ENCODE measurements around the gene TMEM273. TPM values are rescaled to one million over a fixed set of nuclear protein-coding genes. Genes with fewer than 3 reads are reported as not detected.

The TMEM273 gene
- 10 to 100 TPM; 24.4 to 25.6 TPM for total RNA-seq

- Mint-ChIP-seq H3K27me3 (ENCODE audit: low read depth) (peaks cover 17% of the 10 kb centered on the region), H3K36me3 (ENCODE audit: low read depth) (peaks cover 16% of the 10 kb centered on the region), H3K4me1 (ENCODE audit: low read depth) (peaks cover 70% of the 10 kb centered on the region), H3K27ac (peak within 1 kb of the TSS; percentile 69), H3K9me3 (ENCODE audit: insufficient read depth) (no peaks in the 10 kb centered on the region), H3K4me3 (peak within 1 kb of the TSS; percentile 78)
- ChIA-PET CTCF (interaction anchor here (1.3 to 1.6 kb wide), 2 partner anchors 42 to 531 kb away, joined by 4 read pairs; no protein-coding TSS in a partner anchor), POLR2A (no interaction called here)
- peak; percentile 77 for ATAC-seq
- peak; percentile 66 for DNase-seq
These were observed at the start of gene TMEM273 for GRCh38 chr10:49187950-49188761. Gene TMEM273 (minus strand): TSS chr10:49188391. CDS start chr10:49188336, 55 bp downstream.

GRCh38 chr10:49237985-49238384 lies 49.8 kb upstream of the TMEM273 start:
- H3K4me3 Mint-ChIP-seq, result no peak overlapping the region
- no peaks in the 10 kb centered on the region for H3K9me3 Mint-ChIP-seq (ENCODE audit: insufficient read depth)
- ChIA-PET CTCF (no interaction called here), POLR2A (no interaction called here)
- H3K27ac Mint-ChIP-seq, result peak overlapping the region; percentile 4
- no peaks in the 10 kb centered on the region for H3K4me1 Mint-ChIP-seq (ENCODE audit: low read depth)
- DNase-seq, result no peak
- H3K36me3 Mint-ChIP-seq (ENCODE audit: low read depth), result no peaks in the 10 kb centered on the region
- ATAC-seq, result no peak
- peaks cover 22% of the 10 kb centered on the region for H3K27me3 Mint-ChIP-seq (ENCODE audit: low read depth)

GRCh38 chr10:49235392-49235791 lies 47.2 kb upstream of the TMEM273 start:
- H3K36me3 Mint-ChIP-seq (ENCODE audit: low read depth), result no peaks in the 10 kb centered on the region
- CTCF ChIA-PET, result no interaction called here
- POLR2A ChIA-PET, result no interaction called here
- H3K27ac Mint-ChIP-seq, result no peak overlapping the region
- H3K4me3 Mint-ChIP-seq, result no peak overlapping the region
- DNase-seq, result no peak
- no peak for ATAC-seq
- no peaks in the 10 kb centered on the region for H3K9me3 Mint-ChIP-seq (ENCODE audit: insufficient read depth)
- H3K4me1 Mint-ChIP-seq (ENCODE audit: low read depth), result no peaks in the 10 kb centered on the region
- peaks cover 33% of the 10 kb centered on the region for H3K27me3 Mint-ChIP-seq (ENCODE audit: low read depth)

GRCh38 chr10:49231086-49231820 lies 43.1 kb upstream of the TMEM273 start:
- no peaks in the 10 kb centered on the region for H3K4me1 Mint-ChIP-seq (ENCODE audit: low read depth)
- CTCF ChIA-PET, result no interaction called here
- no peak overlapping the region for H3K4me3 Mint-ChIP-seq
- ATAC-seq, result no peak
- peaks cover 33% of the 10 kb centered on the region for H3K27me3 Mint-ChIP-seq (ENCODE audit: low read depth)
- H3K36me3 Mint-ChIP-seq (ENCODE audit: low read depth), result no peaks in the 10 kb centered on the region
- H3K27ac Mint-ChIP-seq, result no peak overlapping the region
- POLR2A ChIA-PET, result no interaction called here
- no peaks in the 10 kb centered on the region for H3K9me3 Mint-ChIP-seq (ENCODE audit: insufficient read depth)
- DNase-seq, result no peak

- Mint-ChIP-seq H3K27ac (no peak overlapping the region), H3K4me3 (no peak overlapping the region), H3K9me3 (ENCODE audit: insufficient read depth) (no peaks in the 10 kb centered on the region), H3K27me3 (ENCODE audit: low read depth) (peaks cover 30% of the 10 kb centered on the region), H3K36me3 (ENCODE audit: low read depth) (no peaks in the 10 kb centered on the region), H3K4me1 (ENCODE audit: low read depth) (no peaks in the 10 kb centered on the region)
- ATAC-seq (no peak), DNase-seq (no peak)
- POLR2A ChIA-PET, result no interaction called here
- CTCF ChIA-PET, result no interaction called here
These were observed 41.8 kb upstream of the TMEM273 start for GRCh38 chr10:49230004-49230403.

- no peak for ATAC-seq
- Mint-ChIP-seq H3K36me3 (ENCODE audit: low read depth) (no peaks in the 10 kb centered on the region), H3K4me3 (no peak overlapping the region), H3K4me1 (ENCODE audit: low read depth) (no peaks in the 10 kb centered on the region), H3K27ac (no peak overlapping the region), H3K27me3 (ENCODE audit: low read depth) (peaks cover 25% of the 10 kb centered on the region), H3K9me3 (ENCODE audit: insufficient read depth) (no peaks in the 10 kb centered on the region)
- DNase-seq, result no peak
- ChIA-PET POLR2A (no interaction called here), CTCF (no interaction called here)
These were observed 40.5 kb upstream of the TMEM273 start for GRCh38 chr10:49228677-49229076.

- no peaks in the 10 kb centered on the region for H3K4me1 Mint-ChIP-seq (ENCODE audit: low read depth)
- ChIA-PET POLR2A (no interaction called here), CTCF (no interaction called here)
- H3K4me3 Mint-ChIP-seq, result no peak overlapping the region
- no peaks in the 10 kb centered on the region for H3K36me3 Mint-ChIP-seq (ENCODE audit: low read depth)
- no peak overlapping the region for H3K27ac Mint-ChIP-seq
- H3K9me3 Mint-ChIP-seq (ENCODE audit: insufficient read depth), result no peaks in the 10 kb centered on the region
- H3K27me3 Mint-ChIP-seq (ENCODE audit: low read depth), result peaks cover 21% of the 10 kb centered on the region
- ATAC-seq, result no peak
- DNase-seq, result no peak
These were observed 39.2 kb upstream of the TMEM273 start for GRCh38 chr10:49227406-49227805.

GRCh38 chr10:49226594-49226993 lies 38.4 kb upstream of the TMEM273 start:
- H3K4me3 Mint-ChIP-seq, result no peak overlapping the region
- no peak for ATAC-seq
- no peaks in the 10 kb centered on the region for H3K4me1 Mint-ChIP-seq (ENCODE audit: low read depth)
- DNase-seq, result no peak
- peaks cover 15% of the 10 kb centered on the region for H3K27me3 Mint-ChIP-seq (ENCODE audit: low read depth)
- H3K27ac Mint-ChIP-seq, result no peak overlapping the region
- ChIA-PET POLR2A (no interaction called here), CTCF (no interaction called here)
- H3K36me3 Mint-ChIP-seq (ENCODE audit: low read depth), result no peaks in the 10 kb centered on the region
- no peaks in the 10 kb centered on the region for H3K9me3 Mint-ChIP-seq (ENCODE audit: insufficient read depth)

- Mint-ChIP-seq H3K9me3 (ENCODE audit: insufficient read depth) (no peaks in the 10 kb centered on the region), H3K27me3 (ENCODE audit: low read depth) (peaks cover 15% of the 10 kb centered on the region), H3K4me3 (no peak overlapping the region), H3K4me1 (ENCODE audit: low read depth) (no peaks in the 10 kb centered on the region), H3K27ac (no peak overlapping the region), H3K36me3 (ENCODE audit: low read depth) (no peaks in the 10 kb centered on the region)
- ATAC-seq, result no peak
- ChIA-PET POLR2A (no interaction called here), CTCF (no interaction called here)
- no peak for DNase-seq
These were observed 37.2 kb upstream of the TMEM273 start for GRCh38 chr10:49225218-49225876.

- CTCF ChIA-PET, result no interaction called here
- ATAC-seq (no peak), DNase-seq (no peak)
- no peak overlapping the region for H3K27ac Mint-ChIP-seq
- H3K36me3 Mint-ChIP-seq (ENCODE audit: low read depth), result no peaks in the 10 kb centered on the region
- no peak overlapping the region for H3K4me3 Mint-ChIP-seq
- no peaks in the 10 kb centered on the region for H3K4me1 Mint-ChIP-seq (ENCODE audit: low read depth)
- H3K9me3 Mint-ChIP-seq (ENCODE audit: insufficient read depth), result no peaks in the 10 kb centered on the region
- POLR2A ChIA-PET, result no interaction called here
- peaks cover 21% of the 10 kb centered on the region for H3K27me3 Mint-ChIP-seq (ENCODE audit: low read depth)
These were observed 35.0 kb upstream of the TMEM273 start for GRCh38 chr10:49223205-49223604.

GRCh38 chr10:49222170-49222569 lies 34.0 kb upstream of the TMEM273 start:
- CTCF ChIA-PET, result no interaction called here
- Mint-ChIP-seq H3K27me3 (ENCODE audit: low read depth) (peaks cover 27% of the 10 kb centered on the region), H3K9me3 (ENCODE audit: insufficient read depth) (no peaks in the 10 kb centered on the region), H3K4me3 (no peak overlapping the region), H3K4me1 (ENCODE audit: low read depth) (peaks cover 5% of the 10 kb centered on the region), H3K36me3 (ENCODE audit: low read depth) (no peaks in the 10 kb centered on the region), H3K27ac (no peak overlapping the region)
- DNase-seq (no peak), ATAC-seq (no peak)
- POLR2A ChIA-PET, result no interaction called here

GRCh38 chr10:49220679-49221078 lies 32.5 kb upstream of the TMEM273 start:
- DNase-seq (no peak), ATAC-seq (no peak)
- peaks cover 28% of the 10 kb centered on the region for H3K27me3 Mint-ChIP-seq (ENCODE audit: low read depth)
- H3K36me3 Mint-ChIP-seq (ENCODE audit: low read depth), result no peaks in the 10 kb centered on the region
- CTCF ChIA-PET, result no interaction called here
- H3K4me3 Mint-ChIP-seq, result no peak overlapping the region
- H3K4me1 Mint-ChIP-seq (ENCODE audit: low read depth), result peaks cover 5% of the 10 kb centered on the region
- no peak overlapping the region for H3K27ac Mint-ChIP-seq
- POLR2A ChIA-PET, result no interaction called here
- H3K9me3 Mint-ChIP-seq (ENCODE audit: insufficient read depth), result no peaks in the 10 kb centered on the region

Data from activated CD8-positive, alpha-beta T cell treated with anti-CD3 and anti-CD28 coated beads, Interleukin-2, amount 10 ng/mL, durations not matched to agents 7 days and 5 days (primary cell).